Endothelial cell of umbilical vein (primary cell): Measurements from ENCODE around the gene COL8A1. TPM values are rescaled to one million over a fixed set of nuclear protein-coding genes. Genes with fewer than 3 reads are reported as not detected.
A peak's percentile ranks its signal among the peaks of the same experiment; 100 is the strongest.

Experiments
- BruUV-seq: library from RNA; stranded (reverse); fragments of 400-500 nt; replicated peaks from 2 replicates; lab custom pipeline; 2021; lab: Mats Ljungman, UMichigan
- CTCF ChIA-PET: fragments of 300-600, 350-600 bp; sonication (Branson Sonifier 250); formaldehyde crosslinking; loops from one replicate; lab custom pipeline; 2021; ENCODE audit warnings: antibody characterized with exemption, inconsistent platforms; lab: Charles Lee
- POLR2A ChIA-PET: fragments of 300-600, 350-600 bp; sonication (Branson Sonifier 250); formaldehyde crosslinking; loops from one replicate; lab custom pipeline; 2021; ENCODE audit warnings: antibody characterized with exemption, inconsistent platforms; lab: Charles Lee
- DNase-seq: peaks from one replicate; pipeline ENCODE4 v3.0.0-alpha.2; 2011; ENCODE audit warnings: low read depth, low spot score
- FAIRE-seq: peaks from 2 replicates; lab custom pipeline; 2011; peaks lifted over from hg19 to GRCh38; lab: Jason Lieb, UNC
- H2AFZ ChIP-seq: 2 replicates; pipeline ENCODE4 v1.6.0; 2012; ENCODE audit warnings: low read depth, low read length, control low read depth, inconsistent platforms
- H3K27ac ChIP-seq: 2 replicates; pipeline ENCODE4 v1.5.1; 2011; ENCODE audit warnings: low read depth, mild to moderate bottlenecking, control low read depth, low read length, moderate library complexity; ENCODE audit not compliant: insufficient read depth
- H3K27me3 ChIP-seq, 2 experiments: 2 replicates each; pipeline versions ENCODE4 v1.6.0 to v1.6.1; 2011; ENCODE audit warnings: low read length in 2 of 2, mixed read lengths in 1 of 2; ENCODE audit not compliant: control insufficient read depth in 2 of 2, insufficient read depth in 2 of 2
- H3K36me3 ChIP-seq, 2 experiments: 2 replicates in 1 of 2; 3 replicates in 1 of 2; pipeline ENCODE4 v1.5.1; 2011; ENCODE audit warnings: low read length in 2 of 2, mild to moderate bottlenecking in 1 of 2, moderate library complexity in 1 of 2; ENCODE audit not compliant: control insufficient read depth in 2 of 2, insufficient read depth in 2 of 2; ENCODE audit errors: extremely low read depth in 1 of 2
- H3K4me1 ChIP-seq: 3 replicates; pipeline ENCODE4 v1.5.1; 2011; ENCODE audit warnings: mild to moderate bottlenecking, low read length; ENCODE audit not compliant: control insufficient read depth, insufficient read depth; ENCODE audit errors: extremely low read depth
- H3K4me2 ChIP-seq: 2 replicates; pipeline ENCODE4 v1.6.1; 2011; ENCODE audit warnings: low read length, control low read depth, mixed read lengths; ENCODE audit not compliant: insufficient read depth
- H3K4me3 ChIP-seq, 3 experiments: fragments of 200-600 bp in 1 of 3; sonication (generic), shearing (Covaris generic) in 1 of 3; replicated peaks in 1 of 3; 2 replicates each; pipeline ENCODE4 v1.5.1; 2011 to 2016; ENCODE audit warnings: control low read depth in 3 of 3, low read length in 3 of 3, mild to moderate bottlenecking in 2 of 3, inconsistent platforms in 1 of 3, low read depth in 1 of 3, moderate library complexity in 1 of 3; ENCODE audit not compliant: insufficient read depth in 1 of 3
- H3K79me2 ChIP-seq: 2 replicates; pipeline ENCODE4 v1.6.0; 2012; ENCODE audit warnings: low read length, inconsistent platforms; ENCODE audit not compliant: control insufficient read depth, insufficient read depth
- H3K9ac ChIP-seq: replicated peaks from 2 replicates; pipeline ENCODE3; 2011; ENCODE audit warnings: low read length, control low read depth; ENCODE audit not compliant: insufficient read depth; ENCODE audit errors: extremely low read depth
- H3K9me1 ChIP-seq: replicated peaks from 3 replicates; pipeline ENCODE4 v1.6.0; 2011; ENCODE audit warnings: mild to moderate bottlenecking, low read length; ENCODE audit not compliant: control insufficient read depth, insufficient read depth; ENCODE audit errors: extremely low read depth
- H3K9me3 ChIP-seq: replicated peaks from 2 replicates; pipeline ENCODE4 v1.5.1; 2012; ENCODE audit warnings: low read length, inconsistent platforms; ENCODE audit not compliant: control insufficient read depth, insufficient read depth
- H4K20me1 ChIP-seq: replicated peaks from 2 replicates; pipeline ENCODE3; 2011; ENCODE audit warnings: mild to moderate bottlenecking, low read length; ENCODE audit not compliant: control insufficient read depth, insufficient read depth; ENCODE audit errors: extremely low read depth
- EZH2 ChIP-seq: IDR thresholded peaks from 2 replicates; pipeline ENCODE4 v1.6.1; 2012; ENCODE audit warnings: borderline replicate concordance, low read depth, mild to moderate bottlenecking, moderate library complexity, low read length, inconsistent platforms; ENCODE audit not compliant: severe bottlenecking
- FOS ChIP-seq: IDR thresholded peaks from 2 replicates; pipeline ENCODE4 v1.6.1; 2011; ENCODE audit warnings: mild to moderate bottlenecking, low read length, moderate library complexity, borderline replicate concordance; ENCODE audit not compliant: insufficient read depth
- GATA2 ChIP-seq: IDR thresholded peaks from 2 replicates; pipeline ENCODE4 v1.7.0; 2011; ENCODE audit warnings: low read depth, mild to moderate bottlenecking, moderate library complexity, mixed read lengths, low read length; ENCODE audit not compliant: insufficient read length, insufficient read depth
- JUN ChIP-seq: IDR thresholded peaks from 2 replicates; pipeline ENCODE4 v1.6.1; 2011; ENCODE audit warnings: borderline replicate concordance, low read depth; ENCODE audit not compliant: insufficient read length, insufficient read depth
- MYC ChIP-seq: IDR thresholded peaks from one replicate; pipeline ENCODE4 v1.6.1; 2011; ENCODE audit warnings: mild to moderate bottlenecking, low read depth, low read length
- POLR2A ChIP-seq: IDR thresholded peaks from 2 replicates; pipeline ENCODE4 v1.6.1; 2012; ENCODE audit warnings: low read depth, mild to moderate bottlenecking, control low read depth, low read length
- POLR2AphosphoS5 ChIP-seq: IDR thresholded peaks from 2 replicates; pipeline ENCODE4 v1.6.1; 2012; ENCODE audit warnings: low read depth, mild to moderate bottlenecking, control low read depth, low read length, moderate library complexity; ENCODE audit not compliant: insufficient read depth
- dilution Hi-C: fragments of 300-500 bp; cut with MboI; formaldehyde crosslinking; loops from one replicate; pipeline ENCODE4 v1.15.0; 2019; ENCODE audit warnings: low sequenced_read_pairs; ENCODE audit not compliant: extremely low pct_ligation_motif_present
- intact Hi-C: fragments of 100-400 bp; cut with micrococcal nuclease; formaldehyde crosslinking; loops from one replicate; pipeline ENCODE4 v1.10.0; 2022
- polyA plus RNA-seq, 4 experiments: library from polyadenylated mRNA; depleted of rRNA in 3 of 4; stranded (reverse) in 3 of 4; unstranded in 1 of 4; fragments of >200 nt; gene quantifications; 2 replicates each; pipeline versions ENCODE4 v1.2.1 to v1.2.3, GENCODE V29; 2011 to 2012; ENCODE audit warnings: missing spikeins in 1 of 4
- total RNA-seq: library from RNA; stranded (reverse); gene quantifications from 2 replicates; pipeline ENCODE4 v1.2.3, GENCODE V29; 2021
- TF ChIP-seq, protein P1 (sequence below): IDR thresholded peaks from 2 replicates; pipeline ENCODE4 v1.6.1; 2011; ENCODE audit not compliant: insufficient read depth, insufficient read length
- TF ChIP-seq, protein P2 (sequence below), 2 donors: IDR thresholded peaks; 1 replicate in 1 of 2; 2 replicates in 1 of 2; pipeline ENCODE4 v1.5.1; 2011; ENCODE audit warnings: low read length in 2 of 2, mild to moderate bottlenecking in 2 of 2, moderate library complexity in 2 of 2, control low read depth in 1 of 2, inconsistent platforms in 1 of 2, low read depth in 1 of 2; ENCODE audit not compliant: insufficient read depth in 1 of 2; ENCODE audit errors: extremely low read depth in 1 of 2

The COL8A1 gene
- total and polyA plus RNA-seq, 2 donors (not counting 3 experiments of a cell fraction or from before 2014, with no cell fraction given) = 358 to 634 TPM

DNA sequence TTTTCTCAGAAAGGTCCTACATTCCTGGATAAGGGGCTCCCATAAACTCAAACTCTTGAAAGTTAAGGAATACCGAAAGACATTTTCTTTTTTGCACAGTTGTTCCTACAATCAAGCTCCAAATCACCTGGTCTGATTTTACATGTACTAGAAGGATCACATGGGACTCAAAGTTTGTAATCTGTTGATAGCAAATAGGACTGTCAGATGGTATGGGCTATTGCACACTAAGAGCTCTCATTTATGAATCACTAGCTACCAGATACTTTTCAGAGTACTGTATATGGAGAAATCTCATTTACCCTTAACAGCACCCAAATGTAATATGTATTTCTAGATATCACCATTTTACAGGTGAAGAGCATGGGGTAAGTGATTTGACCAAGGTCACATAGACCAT lies 129.7 kb downstream of the COL8A1 start:
- H3K9me3 ChIP-seq = no peaks in the 10 kb centered on the region
- H2AFZ ChIP-seq = no peak overlapping the region
- DNase-seq (no peak), FAIRE-seq (no peak)
- peaks cover 2% of the 10 kb centered on the region for H3K4me1 ChIP-seq
- BruUV-seq = no TSS peak
- H3K27me3 ChIP-seq = no peaks in the 10 kb centered on the region
- no peaks in the 10 kb centered on the region for H3K9me1 ChIP-seq
- H3K4me3 ChIP-seq = no peak overlapping the region
- H3K27ac ChIP-seq = no peak overlapping the region
- peaks cover 8 to 15% of the 10 kb centered on the region in 2 experiments for H3K36me3 ChIP-seq
- H3K4me2 ChIP-seq = no peak overlapping the region
- intact Hi-C loops (no loop called here), dilution Hi-C loops (loop anchor here (25.0 kb wide), 1 partner anchor 756 kb away; no protein-coding TSS in a partner anchor)
- TF ChIP-seq MYC (no peak), POLR2A (peak; percentile 26)
- no peaks in the 10 kb centered on the region for H3K79me2 ChIP-seq
- no peaks in the 10 kb centered on the region for H4K20me1 ChIP-seq
- ChIA-PET CTCF (interaction anchor here (1.3 to 2.0 kb wide), 4 partner anchors 9 to 20 kb away, joined by 3 to 5 read pairs (median 3); no protein-coding TSS in a partner anchor), POLR2A (no interaction called here)
- H3K9ac ChIP-seq = no peak overlapping the region

DNA sequence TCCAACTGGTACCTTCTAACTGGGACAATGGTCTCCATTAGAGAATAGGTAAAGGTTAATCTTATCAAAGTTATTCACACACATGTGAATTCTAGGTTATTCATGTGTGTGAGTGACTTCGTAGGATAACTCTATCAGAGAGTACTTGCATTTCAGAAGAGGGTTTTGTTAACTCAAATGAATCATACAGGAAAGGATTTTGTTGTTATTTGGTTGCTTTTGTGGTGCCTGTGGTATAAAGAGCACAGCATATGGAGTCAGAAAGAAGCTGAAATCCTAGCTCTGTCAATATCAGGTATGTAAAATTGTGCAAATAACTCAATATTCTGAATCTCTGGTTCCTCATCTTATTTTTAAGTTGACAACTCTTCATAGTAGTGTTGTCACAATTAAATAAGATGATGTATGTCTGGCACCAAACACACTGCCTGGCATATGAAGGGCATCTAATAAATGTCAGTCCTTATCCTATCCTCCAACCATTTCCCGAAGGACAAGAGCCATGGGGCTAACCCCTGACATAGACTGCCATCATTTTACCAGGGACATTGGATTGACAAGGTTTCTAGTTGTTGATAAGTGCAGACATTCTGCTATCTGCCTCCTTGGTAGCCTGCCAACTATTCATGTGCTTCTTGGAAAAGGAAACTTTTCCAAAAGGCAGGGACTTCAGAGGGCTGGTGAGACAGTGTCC lies 130.6 kb downstream of the COL8A1 start:
- DNase-seq (no peak), FAIRE-seq (no peak)
- ChIA-PET POLR2A (no interaction called here), CTCF (interaction anchor here (1.3 to 2.0 kb wide), 3 partner anchors 8 to 19 kb away, joined by 3 to 5 read pairs (median 3); no protein-coding TSS in a partner anchor)
- TF ChIP-seq, protein P1, sequence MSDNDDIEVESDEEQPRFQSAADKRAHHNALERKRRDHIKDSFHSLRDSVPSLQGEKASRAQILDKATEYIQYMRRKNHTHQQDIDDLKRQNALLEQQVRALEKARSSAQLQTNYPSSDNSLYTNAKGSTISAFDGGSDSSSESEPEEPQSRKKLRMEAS = no peak
- TF ChIP-seq FOS (no peak), POLR2AphosphoS5 (no peak), JUN (no peak), EZH2 (no peak), GATA2 (no peak), MYC (no peak), POLR2A (no peak)
- TF ChIP-seq, protein P2, sequence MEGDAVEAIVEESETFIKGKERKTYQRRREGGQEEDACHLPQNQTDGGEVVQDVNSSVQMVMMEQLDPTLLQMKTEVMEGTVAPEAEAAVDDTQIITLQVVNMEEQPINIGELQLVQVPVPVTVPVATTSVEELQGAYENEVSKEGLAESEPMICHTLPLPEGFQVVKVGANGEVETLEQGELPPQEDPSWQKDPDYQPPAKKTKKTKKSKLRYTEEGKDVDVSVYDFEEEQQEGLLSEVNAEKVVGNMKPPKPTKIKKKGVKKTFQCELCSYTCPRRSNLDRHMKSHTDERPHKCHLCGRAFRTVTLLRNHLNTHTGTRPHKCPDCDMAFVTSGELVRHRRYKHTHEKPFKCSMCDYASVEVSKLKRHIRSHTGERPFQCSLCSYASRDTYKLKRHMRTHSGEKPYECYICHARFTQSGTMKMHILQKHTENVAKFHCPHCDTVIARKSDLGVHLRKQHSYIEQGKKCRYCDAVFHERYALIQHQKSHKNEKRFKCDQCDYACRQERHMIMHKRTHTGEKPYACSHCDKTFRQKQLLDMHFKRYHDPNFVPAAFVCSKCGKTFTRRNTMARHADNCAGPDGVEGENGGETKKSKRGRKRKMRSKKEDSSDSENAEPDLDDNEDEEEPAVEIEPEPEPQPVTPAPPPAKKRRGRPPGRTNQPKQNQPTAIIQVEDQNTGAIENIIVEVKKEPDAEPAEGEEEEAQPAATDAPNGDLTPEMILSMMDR (IDR thresholded peaks at IDR 0.05; ENCODE audit: extremely low read depth in 1 of 2, insufficient read depth in 1 of 2, low read depth in 1 of 2, low read length in 2 of 2) = no peak
- dilution Hi-C loops (loop anchor here (25.0 kb wide), 1 partner anchor 757 kb away; no protein-coding TSS in a partner anchor), intact Hi-C loops (no loop called here)
- Histone ChIP-seq H3K27me3 (no peaks in the 10 kb centered on the region), H3K4me3 (no peak overlapping the region), H4K20me1 (no peaks in the 10 kb centered on the region), H3K4me1 (peaks cover 2% of the 10 kb centered on the region), H3K9me3 (no peaks in the 10 kb centered on the region), H3K79me2 (no peaks in the 10 kb centered on the region), H3K27ac (no peak overlapping the region), H3K4me2 (no peak overlapping the region), H3K9me1 (no peaks in the 10 kb centered on the region), H3K9ac (no peak overlapping the region), H3K36me3 (peaks cover 5 to 12% of the 10 kb centered on the region in 2 experiments), H2AFZ (no peak overlapping the region)
- BruUV-seq = no TSS peak
